Sigmoid colon (tissue), 4 donors: ENCODE measurements around the gene PLXNA1.

Experiments
- CTCF ChIP-seq, 4 experiments: fragments of 450-650 bp in 3 of 4; fragments of 200-600 bp in 1 of 4; IDR thresholded peaks; one replicate each; pipeline ENCODE4 v1.5.1; 2016 to 2019; ENCODE audit warnings: antibody characterized with exemption in 4 of 4, mild to moderate bottlenecking in 3 of 4, moderate library complexity in 2 of 4
- EP300 ChIP-seq, 4 donors: sonication (generic); formaldehyde crosslinking; IDR thresholded peaks; one replicate each; pipeline ENCODE4 v1.6.1; 2017; ENCODE audit warnings: antibody characterized with exemption in 4 of 4
- POLR2A ChIP-seq, 2 donors: fragments of 450-650 bp; IDR thresholded peaks; one replicate each; pipeline ENCODE4 v1.6.1; 2016; ENCODE audit warnings: antibody characterized with exemption in 2 of 2, mild to moderate bottlenecking in 2 of 2, moderate library complexity in 2 of 2

GRCh38 chr3:127022849-127023248, 39.9 kb downstream of the PLXNA1 start:
- TF ChIP-seq CTCF (IDR thresholded peaks at IDR 0.05) = no peak
- TF ChIP-seq EP300 (IDR thresholded peaks at IDR 0.05) = no peak
- no peak for TF ChIP-seq POLR2A (IDR thresholded peaks at IDR 0.05)
